HG03196 (cell line): ENCODE data around the gene SLC6A8.
"Not testable (repeated sequence)": the region's sequence is repeated elsewhere in the genome, so short reads cannot be mapped to it uniquely, and the experiment has no call there.

Experiments used
- ATAC-seq: cut with Tn5 transposase; IDR thresholded peaks from one replicate; pipeline ENCODE4 v1.9.1; 2021; ENCODE audit not compliant: unreplicated experiment

SLC6A8 gene

GRCh38 chrX:153728951-153729631 lies 41.4 kb downstream of the SLC6A8 start:
- ATAC-seq: no peak

DNA sequence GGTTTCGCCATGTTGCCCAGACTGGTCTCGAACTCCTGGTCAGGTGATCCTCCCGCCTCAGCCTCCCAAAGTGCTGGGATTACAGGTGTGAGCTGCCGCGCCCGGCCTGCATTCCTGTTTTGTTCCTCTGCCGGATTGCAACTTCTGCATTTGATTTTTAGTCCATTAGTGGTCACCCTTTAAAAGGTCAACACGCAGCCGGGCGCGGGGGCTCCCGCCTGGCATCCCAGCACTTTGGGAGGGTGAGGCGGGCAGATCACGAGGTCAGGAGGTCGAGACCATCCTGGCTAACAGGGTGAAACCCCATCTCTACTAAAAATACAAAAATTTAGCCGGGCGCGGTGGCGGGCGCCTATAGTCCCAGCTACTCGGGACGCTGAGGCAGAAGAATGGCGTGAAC lies 42.4 kb downstream of the SLC6A8 start:
- ATAC-seq: not testable (repeated sequence)

GRCh38 chrX:153731117-153731844 lies 43.6 kb downstream of the SLC6A8 start:
- no peak for ATAC-seq

- no peak for ATAC-seq
Observed at GRCh38 chrX:153731845-153732215, 44.1 kb downstream of the SLC6A8 start.

- ATAC-seq: no peak
Observed at GRCh38 chrX:153732401-153732800, 44.7 kb downstream of the SLC6A8 start.

GRCh38 chrX:153733651-153734240 lies 46.0 kb downstream of the SLC6A8 start:
- ATAC-seq: no peak

DNA sequence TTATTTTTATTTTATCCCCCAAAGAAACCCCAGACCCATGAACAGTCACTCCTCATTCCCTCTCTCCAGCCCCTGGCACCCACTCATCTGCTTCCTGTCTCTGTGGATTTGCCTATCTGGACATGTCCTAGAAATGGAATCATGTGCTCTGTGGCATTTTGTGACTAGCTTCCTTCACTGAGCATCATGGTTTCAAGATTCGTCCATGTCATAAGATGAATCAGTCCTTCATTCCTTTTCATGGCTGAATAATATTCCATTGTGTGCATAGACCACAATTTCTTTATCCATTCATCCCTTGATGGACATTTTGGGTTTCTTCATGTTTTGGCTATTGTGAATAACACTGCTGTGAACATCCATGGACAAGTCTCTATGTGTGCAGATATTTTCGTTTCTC lies 47.1 kb downstream of the SLC6A8 start:
- no peak for ATAC-seq

- no peak for ATAC-seq
Observed at GRCh38 chrX:153735274-153735673, 47.5 kb downstream of the SLC6A8 start.

DNA sequence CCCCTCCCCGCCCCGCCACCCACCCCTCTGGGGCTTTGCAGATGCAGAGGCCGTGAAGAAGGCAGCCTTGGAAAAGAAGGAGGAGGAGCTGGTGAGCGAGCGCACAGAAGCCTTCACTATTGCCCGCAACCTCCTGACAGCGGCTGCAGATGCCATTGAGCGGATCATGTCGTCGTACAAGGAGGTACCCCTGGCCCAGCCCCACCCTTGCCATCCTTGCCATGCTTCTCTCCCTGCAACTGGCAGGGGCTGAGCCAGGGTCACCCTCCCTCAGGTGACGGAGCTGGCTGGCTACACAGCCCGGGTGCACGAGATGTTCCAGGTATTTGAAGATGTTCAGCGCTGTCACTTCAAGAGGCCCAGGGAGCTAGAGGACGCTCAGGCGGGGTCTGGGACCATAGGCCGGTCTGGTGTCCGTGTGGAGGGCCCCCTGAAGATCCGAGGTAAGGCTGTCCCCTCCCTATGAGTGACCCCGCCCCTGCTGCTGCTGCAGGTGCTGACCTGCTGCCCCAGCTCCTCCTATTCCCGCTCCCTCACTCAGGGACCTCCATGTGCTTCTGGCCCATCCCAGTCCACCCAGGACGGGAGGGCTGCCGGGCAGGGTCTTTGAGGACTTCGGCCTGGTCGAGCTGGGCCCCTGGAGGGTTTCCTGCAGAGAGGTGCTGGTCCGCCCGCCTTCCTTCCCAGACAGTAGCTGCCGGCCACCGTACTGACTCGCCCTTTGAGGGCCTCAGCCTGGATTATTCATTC lies 48.5 kb downstream of the SLC6A8 start:
- ATAC-seq: no peak

GRCh38 chrX:153736871-153737441 lies 49.2 kb downstream of the SLC6A8 start:
- ATAC-seq: no peak

DNA sequence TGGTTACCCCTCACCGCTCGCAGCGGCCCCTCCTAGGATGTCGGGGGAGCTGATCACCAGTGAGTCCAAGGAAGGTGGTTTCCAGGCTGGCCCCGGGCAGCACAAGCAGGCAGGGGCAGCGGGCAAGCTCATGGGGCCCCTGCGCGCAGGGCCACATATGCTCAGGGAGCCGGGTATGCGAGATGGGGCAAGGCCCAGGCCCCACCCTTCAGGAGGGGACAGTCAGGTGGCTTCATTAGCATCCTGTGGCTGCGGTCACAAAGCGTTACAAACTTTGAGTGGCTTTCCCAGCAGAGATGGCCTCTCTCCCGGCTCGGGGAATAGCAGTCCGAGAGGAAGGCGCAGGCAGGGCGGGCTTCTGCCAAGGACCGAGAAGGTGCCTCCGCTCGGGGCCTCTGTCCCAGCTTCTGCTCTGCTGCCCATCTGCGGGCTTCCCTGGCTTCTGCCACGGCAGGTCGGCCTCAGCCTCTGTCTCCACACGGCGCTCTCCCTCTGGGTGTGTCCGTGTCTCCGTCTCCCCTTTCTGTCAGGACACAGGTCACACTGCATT lies 50.4 kb downstream of the SLC6A8 start:
- no peak for ATAC-seq

- no peak for ATAC-seq
Observed at GRCh38 chrX:153739754-153740486, 52.2 kb downstream of the SLC6A8 start.

DNA sequence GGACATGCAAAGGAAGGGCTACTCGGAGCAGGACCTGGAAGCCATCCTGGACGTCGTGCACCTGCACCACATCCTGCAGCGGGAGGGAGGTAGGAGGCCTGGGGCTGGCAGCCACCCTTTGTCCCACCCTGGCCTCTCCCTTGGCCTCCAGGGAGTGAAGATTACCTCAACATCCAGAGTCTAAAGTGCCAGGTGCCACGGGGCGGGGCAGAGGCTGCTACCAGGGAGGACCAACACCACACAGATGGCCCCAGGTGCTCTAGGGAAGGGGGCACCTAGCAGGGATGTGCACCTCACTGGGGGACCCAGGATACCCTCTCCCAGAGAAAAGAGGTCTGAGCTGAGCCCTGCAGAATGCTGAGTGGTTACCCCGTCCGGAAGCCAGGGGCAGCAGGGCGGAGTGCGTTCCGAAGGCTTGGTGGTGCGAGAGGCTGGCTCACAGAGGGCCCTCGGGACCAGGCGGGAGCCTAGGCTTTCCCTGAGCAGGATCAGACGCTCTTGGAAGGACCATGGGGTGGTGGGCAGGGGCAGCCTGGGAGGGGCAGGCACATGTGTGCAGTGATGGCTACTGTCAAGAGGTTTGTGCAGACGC lies 53.0 kb downstream of the SLC6A8 start:
- no peak for ATAC-seq

DNA sequence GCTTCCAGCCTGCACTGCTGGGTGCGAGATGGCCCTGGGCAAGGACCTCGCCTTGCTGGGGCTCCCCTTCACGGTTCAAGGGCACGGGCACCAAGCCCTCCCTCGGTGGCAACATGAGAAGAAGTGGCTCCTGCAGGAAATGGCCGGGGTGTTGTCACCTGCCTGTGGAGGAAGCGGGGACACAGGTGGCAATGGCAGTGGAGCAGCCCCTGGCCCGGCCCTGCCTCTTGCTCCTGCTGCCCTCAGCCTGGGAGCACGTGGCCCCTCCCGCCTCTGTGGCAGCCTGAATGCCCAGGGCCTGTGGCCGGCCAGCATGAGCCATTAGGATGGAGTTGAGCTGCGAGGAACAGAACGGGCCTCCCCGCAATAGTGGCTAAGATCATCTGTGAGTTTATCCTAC lies 53.7 kb downstream of the SLC6A8 start:
- no peak for ATAC-seq

GRCh38 chrX:153742111-153742510 lies 54.4 kb downstream of the SLC6A8 start:
- ATAC-seq: not testable (repeated sequence)

DNA sequence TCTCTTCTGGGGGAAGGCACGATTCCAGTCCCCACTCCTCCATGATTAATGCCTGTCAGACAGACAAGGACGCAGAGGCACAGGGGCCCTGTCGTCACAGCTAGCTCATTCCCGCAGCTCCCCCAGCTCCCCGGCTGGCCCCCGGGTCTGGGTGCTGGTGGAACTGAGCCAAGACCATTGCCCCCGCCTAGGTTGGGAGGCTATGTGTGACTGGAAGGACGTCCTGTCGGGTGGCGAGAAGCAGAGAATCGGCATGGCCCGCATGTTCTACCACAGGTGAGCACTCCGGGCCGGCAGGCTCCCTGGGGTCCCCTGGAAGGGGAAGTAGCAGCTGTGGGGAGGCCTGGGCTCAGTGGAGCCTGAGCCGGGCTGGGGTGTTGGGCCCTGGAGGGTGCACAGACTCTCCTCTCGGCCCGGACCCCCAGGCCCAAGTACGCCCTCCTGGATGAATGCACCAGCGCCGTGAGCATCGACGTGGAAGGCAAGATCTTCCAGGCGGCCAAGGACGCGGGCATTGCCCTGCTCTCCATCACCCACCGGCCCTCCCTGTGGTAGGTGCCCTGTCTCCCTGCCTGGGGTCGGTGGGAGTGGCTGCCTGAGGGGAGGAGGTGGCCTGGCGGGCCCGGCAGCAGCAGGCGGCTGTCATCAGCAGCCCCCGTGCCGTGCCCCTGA lies 55.2 kb downstream of the SLC6A8 start:
- ATAC-seq: not testable (repeated sequence)

DNA sequence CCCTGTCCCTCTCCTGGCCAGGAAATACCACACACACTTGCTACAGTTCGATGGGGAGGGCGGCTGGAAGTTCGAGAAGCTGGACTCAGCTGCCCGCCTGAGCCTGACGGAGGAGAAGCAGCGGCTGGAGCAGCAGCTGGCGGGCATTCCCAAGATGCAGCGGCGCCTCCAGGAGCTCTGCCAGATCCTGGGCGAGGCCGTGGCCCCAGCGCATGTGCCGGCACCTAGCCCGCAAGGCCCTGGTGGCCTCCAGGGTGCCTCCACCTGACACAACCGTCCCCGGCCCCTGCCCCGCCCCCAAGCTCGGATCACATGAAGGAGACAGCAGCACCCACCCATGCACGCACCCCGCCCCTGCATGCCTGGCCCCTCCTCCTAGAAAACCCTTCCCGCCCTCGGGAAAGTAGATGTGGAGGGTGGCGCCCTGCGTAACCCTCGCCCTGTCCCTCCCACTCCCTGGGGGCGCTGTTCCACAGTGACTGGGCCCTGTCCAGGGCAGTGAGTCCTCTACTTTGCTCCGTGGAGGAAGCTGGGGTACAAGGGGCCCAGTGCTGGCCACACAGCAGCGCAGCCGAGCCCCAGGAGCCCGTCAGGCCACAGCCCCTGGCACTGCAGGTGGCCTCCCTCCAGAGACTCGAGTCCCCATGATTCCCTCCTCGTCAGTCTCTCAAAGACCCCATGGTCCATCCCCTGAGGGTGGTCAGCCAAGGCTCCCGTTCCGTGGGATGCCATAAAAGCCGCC lies 55.9 kb downstream of the SLC6A8 start:
- ATAC-seq: not testable (repeated sequence)

- ATAC-seq: no peak
Observed at GRCh38 chrX:153744210-153745066, 56.7 kb downstream of the SLC6A8 start.
